Erythroblast (primary cell): ENCODE results near the gene ATIC.

Experiments used
- GATA1 ChIP-seq: IDR thresholded peaks from 2 replicates; pipeline ENCODE4 v1.6.1; 2011; ENCODE audit warnings: low read depth, mild to moderate bottlenecking, control low read depth, low read length, moderate library complexity
- POLR2A ChIP-seq: IDR thresholded peaks from 2 replicates; pipeline ENCODE4 v1.6.1; 2011; ENCODE audit warnings: mild to moderate bottlenecking, low read length

GRCh38 chr2:215277944-215278343 lies 33.9 kb upstream of the ATIC start:
- TF ChIP-seq POLR2A = no peak
- TF ChIP-seq GATA1 = no peak
